Measurements from ENCODE around the gene RAB34. TPM values are rescaled to one million over a fixed set of nuclear protein-coding genes. Genes with fewer than 3 reads are reported as not detected.

The RAB34 gene, protein sequence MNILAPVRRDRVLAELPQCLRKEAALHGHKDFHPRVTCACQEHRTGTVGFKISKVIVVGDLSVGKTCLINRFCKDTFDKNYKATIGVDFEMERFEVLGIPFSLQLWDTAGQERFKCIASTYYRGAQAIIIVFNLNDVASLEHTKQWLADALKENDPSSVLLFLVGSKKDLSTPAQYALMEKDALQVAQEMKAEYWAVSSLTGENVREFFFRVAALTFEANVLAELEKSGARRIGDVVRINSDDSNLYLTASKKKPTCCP
- 10 to 100 TPM; 11.0 to 50.2 (median 16.4) TPM for total RNA-seq
- 10 to 100 TPM; 12.2 to 19.2 TPM for polyA plus RNA-seq
- 15.3 reads per million, percentile 45 among the genes with 10 or more reads in this experiment for total RNA-seq

GRCh38 chr17:28717578-28718332, at the start of gene RAB34:
Gene RAB34, minus strand, starts transcription at chr17:28717868. Its CDS starts 602 bp downstream, at chr17:28717266.
- H3K27me3 ChIP-seq (ENCODE audit: control insufficient read depth in 2 of 2, insufficient read depth in 2 of 2, low read length in 2 of 2) = no peaks in the 10 kb centered on the region
- H3K4me1 ChIP-seq (ENCODE audit: control insufficient read depth in 2 of 2, insufficient read depth in 2 of 2, low read length in 2 of 2) = peaks cover 26 to 30% of the 10 kb centered on the region in 2 donors
- H3K9me3 ChIP-seq (ENCODE audit: control insufficient read depth in 2 of 3, low read length in 3 of 3) = no peaks in the 10 kb centered on the region
- Mint-ChIP-seq H3K9me3 (peaks cover 0 to 2% (median 0%) of the 10 kb centered on the region in 11 donors), H3K27ac (peak within 1 kb of the TSS; percentile 59 to 97 (median 85)), H3K27me3 (peaks cover 0 to 24% (median 6%) of the 10 kb centered on the region in 5 donors), H3K4me3 (peak within 1 kb of the TSS; percentile 58 to 99 (median 76)), H3K4me1 (peaks cover 17 to 57% (median 35%) of the 10 kb centered on the region in 7 donors), H3K36me3 (peaks cover 0 to 23% (median 19%) of the 10 kb centered on the region in 5 donors)
- ATAC-seq = no peak
- DNase-seq = peak in 2 of 9 donors; percentile 18 to 21
- intact Hi-C loops (cut with micrococcal nuclease) = loop anchor here in 1 of 2 donors (2.0 to 5.0 kb wide), 6 partner anchors 35 to 383 kb away; partner anchors contain the start of genes DHRS13, ERAL1, IFT20 and PIGS
- peaks cover 14 to 17% (median 14%) of the 10 kb centered on the region in 3 experiments for H3K36me3 ChIP-seq (ENCODE audit: control insufficient read depth in 2 of 3, insufficient read depth in 3 of 3, low read length in 3 of 3)
- CTCF ChIA-PET = no interaction called here
- H3K27ac ChIP-seq (ENCODE audit: low read depth, low read length) = peak within 1 kb of the TSS; percentile 52
- H3K4me3 ChIP-seq (ENCODE audit: low read length) = no peak within 1 kb of the TSS
- POLR2A ChIA-PET = interaction anchor here (2.5 to 4.8 kb wide), 3 partner anchors 7 to 56 kb away, joined by 10 to 59 read pairs (median 21); partner anchors contain the start of genes NEK8, PROCA1, SDF2 and SUPT6H

DNA sequence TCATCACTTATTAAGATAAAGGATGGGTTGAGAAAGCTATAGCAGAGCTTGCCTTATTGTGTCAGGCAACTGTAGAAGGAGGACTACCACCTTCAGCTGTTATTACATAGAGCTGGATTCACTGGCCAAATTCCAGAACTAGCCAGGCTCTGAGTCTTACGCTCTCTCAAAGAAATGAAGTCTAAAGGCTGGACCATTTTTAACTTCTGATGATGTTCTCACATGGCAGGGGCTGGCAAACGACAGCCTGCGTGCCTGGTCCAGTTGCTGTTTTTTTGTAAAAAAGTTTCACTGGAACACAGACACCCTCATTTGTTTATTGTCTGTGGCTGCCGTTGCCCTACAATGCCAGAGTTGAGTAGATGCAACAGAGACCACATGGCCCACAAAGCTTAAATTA, 47.4 kb upstream of the RAB34 start:
- POLR2A ChIA-PET = interaction anchor here (0.6 to 2.9 kb wide), 5 partner anchors 131 to 792 kb away, joined by 3 to 12 read pairs (median 3); partner anchors contain the start of gene FLOT2
- Mint-ChIP-seq H3K4me3 (no peak overlapping the region), H3K9me3 (peaks cover 0 to 2% (median 0%) of the 10 kb centered on the region in 11 donors), H3K36me3 (peaks cover 0 to 21% (median 3%) of the 10 kb centered on the region in 5 donors), H3K27ac (peak overlapping the region in 1 of 9 donors; percentile 64), H3K4me1 (peaks cover 8 to 17% (median 12%) of the 10 kb centered on the region in 7 donors), H3K27me3 (no peaks in the 10 kb centered on the region)
- intact Hi-C loops (cut with micrococcal nuclease) = loop anchor here in 1 of 2 donors (10.0 kb wide), 1 partner anchor 50 kb away; no protein-coding TSS in a partner anchor
- CTCF ChIA-PET = interaction anchor here (0.5 to 5.3 kb wide), 21 partner anchors 9 to 199 kb away, joined by 3 to 54 read pairs (median 6); partner anchors contain the start of genes DHRS13, PHF12 and TLCD1
- no peak overlapping the region for H3K4me3 ChIP-seq (ENCODE audit: low read length)
- H3K27ac ChIP-seq (ENCODE audit: low read depth, low read length) = no peak overlapping the region
- ATAC-seq (no peak), DNase-seq (no peak)
- peaks cover 0 to 50% (median 17%) of the 10 kb centered on the region in 3 experiments for H3K36me3 ChIP-seq (ENCODE audit: control insufficient read depth in 2 of 3, insufficient read depth in 3 of 3, low read length in 3 of 3)
- no peaks in the 10 kb centered on the region for H3K27me3 ChIP-seq (ENCODE audit: control insufficient read depth in 2 of 2, insufficient read depth in 2 of 2, low read length in 2 of 2)
- H3K4me1 ChIP-seq (ENCODE audit: control insufficient read depth in 2 of 2, insufficient read depth in 2 of 2, low read length in 2 of 2) = no peaks in the 10 kb centered on the region
- H3K9me3 ChIP-seq (ENCODE audit: control insufficient read depth in 2 of 3, low read length in 3 of 3) = no peaks in the 10 kb centered on the region

GRCh38 chr17:28763804-28764266, 46.2 kb upstream of the RAB34 start:
- Mint-ChIP-seq H3K27me3 (no peaks in the 10 kb centered on the region), H3K9me3 (peaks cover 0 to 2% (median 0%) of the 10 kb centered on the region in 11 donors), H3K36me3 (peaks cover 3 to 23% (median 3%) of the 10 kb centered on the region in 5 donors), H3K27ac (peak overlapping the region in 5 of 9 donors; percentile 6 to 93 (median 75)), H3K4me1 (peaks cover 4 to 16% (median 6%) of the 10 kb centered on the region in 7 donors), H3K4me3 (no peak overlapping the region)
- Histone ChIP-seq H3K9me3 (ENCODE audit: control insufficient read depth in 2 of 3, low read length in 3 of 3) (no peaks in the 10 kb centered on the region), H3K4me1 (ENCODE audit: control insufficient read depth in 2 of 2, insufficient read depth in 2 of 2, low read length in 2 of 2) (no peaks in the 10 kb centered on the region), H3K27me3 (ENCODE audit: control insufficient read depth in 2 of 2, insufficient read depth in 2 of 2, low read length in 2 of 2) (no peaks in the 10 kb centered on the region), H3K36me3 (ENCODE audit: control insufficient read depth in 2 of 3, insufficient read depth in 3 of 3, low read length in 3 of 3) (peaks cover 0 to 62% (median 23%) of the 10 kb centered on the region in 3 experiments), H3K27ac (ENCODE audit: low read depth, low read length) (no peak overlapping the region), H3K4me3 (ENCODE audit: low read length) (no peak overlapping the region)
- CTCF ChIA-PET = interaction anchor here (0.6 to 5.3 kb wide), 40 partner anchors 10 to 353 kb away, joined by 3 to 54 read pairs (median 5); partner anchors contain the start of genes DHRS13, FAM222B, FLOT2 and PHF12
- POLR2A ChIA-PET = interaction anchor here (0.6 to 2.9 kb wide), 14 partner anchors 11 to 265 kb away, joined by 3 to 15 read pairs (median 5); partner anchors contain the start of genes DHRS13, FLOT2 and RPL23A
- ATAC-seq (peak; percentile 95), DNase-seq (peak in 8 of 9 donors; percentile 63 to 82 (median 76))
- intact Hi-C loops (cut with micrococcal nuclease) = loop anchor here (1.0 to 10.0 kb wide), 11 partner anchors 37 to 353 kb away; partner anchors contain the start of genes DHRS13 (in 2 of the 2), FAM222B (in 2 of the 2) and FLOT2 (in 1 of the 2)

DNA sequence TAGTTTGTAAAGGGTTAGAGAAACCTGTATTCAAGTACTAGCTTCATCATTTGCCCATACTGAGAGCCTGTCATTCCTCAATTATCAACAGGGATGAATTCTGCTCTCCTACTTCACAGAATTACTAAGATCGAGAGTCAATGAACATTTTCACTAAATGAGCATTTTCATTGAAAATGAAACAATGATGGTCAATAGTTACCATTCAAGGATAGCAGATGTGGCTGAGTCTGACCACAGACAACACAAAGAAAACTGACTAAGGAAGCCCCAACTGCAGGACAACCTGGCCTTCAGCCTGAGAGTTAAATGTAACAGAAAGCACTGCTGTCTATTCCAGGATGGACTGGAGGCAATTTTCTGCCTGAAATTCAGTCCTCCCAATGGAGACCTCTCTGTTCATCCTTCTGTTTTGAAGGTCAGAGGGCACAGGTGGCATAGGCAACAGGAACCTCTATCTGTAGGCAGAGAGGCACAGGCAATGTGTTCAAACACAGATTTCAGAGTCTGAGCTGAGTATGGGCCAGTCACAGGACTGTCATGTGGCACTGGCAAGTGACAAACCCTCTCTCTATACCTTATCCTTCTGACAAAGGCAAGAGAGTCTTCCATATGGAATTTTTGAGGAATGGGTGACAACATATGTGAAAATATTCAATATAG, 45.6 kb upstream of the RAB34 start:
- Mint-ChIP-seq H3K36me3 (peaks cover 3 to 25% (median 4%) of the 10 kb centered on the region in 5 donors), H3K9me3 (peaks cover 0 to 2% (median 0%) of the 10 kb centered on the region in 11 donors), H3K4me3 (no peak overlapping the region), H3K4me1 (peaks cover 4 to 15% (median 6%) of the 10 kb centered on the region in 7 donors), H3K27me3 (no peaks in the 10 kb centered on the region), H3K27ac (peak overlapping the region in 3 of 9 donors; percentile 6 to 92 (median 63))
- Histone ChIP-seq H3K27me3 (ENCODE audit: control insufficient read depth in 2 of 2, insufficient read depth in 2 of 2, low read length in 2 of 2) (no peaks in the 10 kb centered on the region), H3K4me3 (ENCODE audit: low read length) (no peak overlapping the region), H3K9me3 (ENCODE audit: control insufficient read depth in 2 of 3, low read length in 3 of 3) (no peaks in the 10 kb centered on the region), H3K27ac (ENCODE audit: low read depth, low read length) (no peak overlapping the region), H3K4me1 (ENCODE audit: control insufficient read depth in 2 of 2, insufficient read depth in 2 of 2, low read length in 2 of 2) (no peaks in the 10 kb centered on the region), H3K36me3 (ENCODE audit: control insufficient read depth in 2 of 3, insufficient read depth in 3 of 3, low read length in 3 of 3) (peaks cover 0 to 68% (median 28%) of the 10 kb centered on the region in 3 experiments)
- CTCF ChIA-PET = interaction anchor here (0.6 to 5.3 kb wide), 38 partner anchors 9 to 354 kb away, joined by 3 to 54 read pairs (median 5); partner anchors contain the start of genes DHRS13, FAM222B, FLOT2 and PHF12
- intact Hi-C loops (cut with micrococcal nuclease) = loop anchor here (1.0 to 10.0 kb wide), 11 partner anchors 36 to 354 kb away; partner anchors contain the start of genes DHRS13 (in 2 of the 2), FAM222B (in 2 of the 2) and FLOT2 (in 1 of the 2)
- POLR2A ChIA-PET = interaction anchor here (0.6 to 2.9 kb wide), 14 partner anchors 18 to 266 kb away, joined by 3 to 15 read pairs (median 5); partner anchors contain the start of genes DHRS13, FLOT2 and RPL23A
- DNase-seq (no peak), ATAC-seq (peak; percentile 35)

DNA sequence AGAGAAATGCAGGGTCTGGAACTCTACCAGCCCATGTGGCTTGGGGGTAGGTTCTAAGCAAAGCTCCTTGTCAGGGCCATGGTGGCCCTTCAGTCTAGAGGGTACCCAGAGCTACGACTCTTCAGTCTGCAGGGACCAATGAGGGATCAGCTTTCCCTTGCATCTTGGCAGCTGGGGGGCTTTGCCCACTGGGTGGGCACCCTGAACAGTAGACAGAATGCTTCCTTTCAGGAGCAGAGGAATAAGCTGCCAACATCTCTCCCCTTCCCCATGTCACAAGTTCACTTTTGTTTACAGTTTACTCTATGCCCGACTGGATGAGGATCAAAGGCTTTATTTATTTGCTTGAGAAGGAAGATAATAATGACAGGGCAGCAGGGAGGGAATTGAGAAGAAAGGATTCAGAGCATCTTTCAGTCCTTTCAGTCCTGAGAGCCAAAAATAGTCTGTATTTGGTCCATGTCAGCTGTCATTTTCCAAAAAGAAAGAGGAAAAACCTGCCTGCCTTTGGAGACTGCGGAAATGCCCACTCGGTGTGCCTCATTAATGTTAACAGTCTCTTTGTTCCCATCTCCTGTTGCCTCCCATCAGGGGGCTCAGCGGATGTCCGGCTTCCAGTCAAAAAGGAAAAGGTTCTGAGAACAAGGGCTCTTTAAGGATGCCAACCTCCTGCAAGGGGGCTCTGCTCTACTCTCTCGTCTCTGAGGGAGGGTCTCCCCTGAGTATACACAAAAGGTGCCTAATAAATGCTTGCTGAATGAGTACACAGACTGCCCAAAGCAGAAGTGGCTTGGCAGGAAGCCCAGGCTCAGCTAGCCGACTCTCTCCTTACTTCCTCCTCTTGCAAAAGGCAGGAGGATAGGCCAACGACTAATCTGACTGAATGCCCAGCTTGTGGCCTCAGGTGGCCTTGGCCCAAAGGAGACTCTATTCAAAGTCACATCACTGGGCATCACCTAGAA, 43.2 kb upstream of the RAB34 start:
- DNase-seq = no peak
- no peaks in the 10 kb centered on the region for H3K27me3 ChIP-seq (ENCODE audit: control insufficient read depth in 2 of 2, insufficient read depth in 2 of 2, low read length in 2 of 2)
- intact Hi-C loops (cut with micrococcal nuclease) = loop anchor here in 1 of 2 donors (10.0 kb wide), 1 partner anchor 54 kb away; no protein-coding TSS in a partner anchor
- no peak overlapping the region for H3K4me3 ChIP-seq (ENCODE audit: low read length)
- no peaks in the 10 kb centered on the region for H3K9me3 ChIP-seq (ENCODE audit: control insufficient read depth in 2 of 3, low read length in 3 of 3)
- Mint-ChIP-seq H3K4me3 (no peak overlapping the region), H3K4me1 (peaks cover 4 to 22% (median 9%) of the 10 kb centered on the region in 7 donors), H3K27ac (no peak overlapping the region), H3K9me3 (no peaks in the 10 kb centered on the region), H3K36me3 (peaks cover 5 to 38% (median 9%) of the 10 kb centered on the region in 5 donors), H3K27me3 (no peaks in the 10 kb centered on the region)
- ChIA-PET POLR2A (interaction anchor here (0.6 to 1.2 kb wide), 8 partner anchors 12 to 416 kb away, joined by 3 to 4 read pairs (median 3); partner anchors contain the start of gene FAM222B), CTCF (interaction anchor here (0.6 to 4.7 kb wide), 9 partner anchors 19 to 157 kb away, joined by 3 to 54 read pairs (median 4); partner anchors contain the start of gene DHRS13)
- H3K27ac ChIP-seq (ENCODE audit: low read depth, low read length) = no peak overlapping the region
- no peaks in the 10 kb centered on the region for H3K4me1 ChIP-seq (ENCODE audit: control insufficient read depth in 2 of 2, insufficient read depth in 2 of 2, low read length in 2 of 2)
- peak; percentile 50 for ATAC-seq
- H3K36me3 ChIP-seq (ENCODE audit: control insufficient read depth in 2 of 3, insufficient read depth in 3 of 3, low read length in 3 of 3) = peaks cover 0 to 68% (median 27%) of the 10 kb centered on the region in 3 experiments
